ENCODE measurements around the gene ADAM12. TPM values are rescaled to one million over a fixed set of nuclear protein-coding genes. Genes with fewer than 3 reads are reported as not detected.

Gene ADAM12
- polyA plus RNA-seq, 1 of the 3 experiments (the other 2 are of a cell fraction), result 25.0 TPM

GRCh38 chr10:126158133-126158892, 230.0 kb downstream of the ADAM12 start:
- WGBS (ENCODE audit: low lambda C conversion rate), result 72% methylated on average over 20 of the region's 20 CpGs
- no peak overlapping the region for H3K4me3 ChIP-seq (ENCODE audit: low read depth in 2 of 2, low read length in 1 of 2)
- H3K79me2 ChIP-seq (ENCODE audit: insufficient read depth), result no peaks in the 10 kb centered on the region
- H3K9ac ChIP-seq, result no peak overlapping the region
- H4K20me1 ChIP-seq (ENCODE audit: insufficient read depth), result no peaks in the 10 kb centered on the region
- no peaks in the 10 kb centered on the region for H3F3A ChIP-seq (replicated peaks; ENCODE audit: insufficient read depth)
- ChIA-PET CTCF (no interaction called here), POLR2A (no interaction called here)
- H3K36me3 ChIP-seq (replicated peaks in 1 of 2; ENCODE audit: control insufficient read depth in 1 of 2, insufficient read depth in 2 of 2, low read length in 1 of 2), result no peaks in the 10 kb centered on the region
- H3K9me2 ChIP-seq, result no peaks in the 10 kb centered on the region
- no peak overlapping the region for H2AFZ ChIP-seq (ENCODE audit: low read depth)
- H3K4me2 ChIP-seq, result no peak overlapping the region
- no peaks in the 10 kb centered on the region for H3K9me3 ChIP-seq
- DNase-seq, result no peak
- H3K27ac ChIP-seq (ENCODE audit: low read depth in 2 of 2, low read length in 1 of 2), result no peak overlapping the region
- peaks cover 0 to 9% of the 10 kb centered on the region in 2 experiments; a peak in 1 of 4 replicates for H3K4me1 ChIP-seq (ENCODE audit: control insufficient read depth in 1 of 2, insufficient read depth in 2 of 2, low read depth in 1 of 2, low read length in 1 of 2)
- no peaks in the 10 kb centered on the region for H3K27me3 ChIP-seq (ENCODE audit: insufficient read depth)
- TF ChIP-seq IRF3 (IDR thresholded peaks at IDR 0.05; ENCODE audit: low read depth, low read length) (no peak), SIN3A (IDR thresholded peaks at IDR 0.05; ENCODE audit: borderline replicate concordance, low read depth, low read length) (no peak), CTCF (IDR thresholded peaks at IDR 0.05) (no peak), CHD2 (IDR thresholded peaks at IDR 0.05; ENCODE audit: low read length, partially characterized antibody) (no peak), RFX5 (IDR thresholded peaks at IDR 0.05; ENCODE audit: low read length) (no peak), YY1 (IDR thresholded peaks at IDR 0.05; ENCODE audit: low read depth) (no peak), RAD21 (IDR thresholded peaks at IDR 0.05; ENCODE audit: low read length) (no peak), MAX (IDR thresholded peaks at IDR 0.05; ENCODE audit: low read depth) (no peak), GATA2 (CRISPR knock-in tag; IDR thresholded peaks at IDR 0.05) (no peak), PBX3 (IDR thresholded peaks at IDR 0.05) (no peak), FOXM1 (IDR thresholded peaks at IDR 0.05; ENCODE audit: low read depth) (no peak), TCF12 (IDR thresholded peaks at IDR 0.05) (no peak), MEF2A (IDR thresholded peaks at IDR 0.05; ENCODE audit: borderline replicate concordance, low read depth) (no peak), USF2 (IDR thresholded peaks at IDR 0.05; ENCODE audit: borderline replicate concordance, low read depth, low read length) (no peak), POLR2AphosphoS5 (IDR thresholded peaks at IDR 0.05; ENCODE audit: low read depth, low read length) (no peak), NFIC (IDR thresholded peaks at IDR 0.05; ENCODE audit: borderline replicate concordance) (no peak), GABPA (IDR thresholded peaks at IDR 0.05; ENCODE audit: low read depth) (no peak), FOSL2 (IDR thresholded peaks at IDR 0.05; ENCODE audit: borderline replicate concordance, low read depth) (no peak)

Measured in SK-N-SH (cell line).